AG20443 (cell line): ENCODE data around the gene FGD6.
"Not testable (repeated sequence)": the region's sequence is repeated elsewhere in the genome, so short reads cannot be mapped to it uniquely, and the experiment has no call there.

ENCODE experiments used
- DNase-seq: peaks from one replicate; pipeline ENCODE4 v3.0.0; 2012; ENCODE audit warnings: low spot score, mixed read lengths

Gene FGD6

DNA sequence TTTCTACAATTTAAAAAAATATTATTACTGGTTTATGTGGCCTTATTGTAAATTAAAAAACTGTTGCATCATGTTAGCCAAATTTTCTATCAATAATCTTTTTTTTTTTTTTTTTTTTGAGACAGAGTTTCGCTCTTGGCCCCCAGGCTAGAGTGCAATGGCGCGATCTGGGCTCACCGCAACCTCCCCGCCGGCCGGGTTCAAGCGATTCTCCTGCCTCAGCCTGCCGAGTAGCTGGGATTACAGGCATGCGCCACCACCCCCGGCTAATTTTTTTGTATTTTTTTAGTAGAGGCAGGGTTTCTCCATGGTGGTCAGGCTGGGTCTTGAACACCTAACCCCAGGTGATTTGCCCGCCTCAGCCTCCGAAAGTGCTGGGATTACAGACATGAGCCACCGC, 16.9 kb upstream of the FGD6 start:
- not testable (repeated sequence) for DNase-seq

DNA sequence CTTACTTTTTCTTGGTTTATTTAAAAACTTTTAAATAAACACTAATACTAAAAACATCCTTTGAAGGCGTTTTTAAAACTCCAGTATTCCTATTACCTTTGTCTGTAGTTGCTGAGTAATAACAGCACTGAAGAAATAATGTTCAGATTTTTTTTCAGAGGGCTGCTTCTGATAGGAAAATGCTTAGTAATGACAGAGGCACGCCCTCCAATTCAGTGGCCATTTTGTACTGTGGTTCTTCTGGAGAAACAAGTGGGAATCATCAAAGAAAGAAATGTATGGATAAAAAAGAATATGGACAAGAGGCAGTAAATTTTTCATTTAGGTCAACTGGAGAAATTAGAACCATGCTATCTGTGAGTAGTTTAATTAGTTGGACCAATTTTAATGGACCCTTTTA, 13.9 kb upstream of the FGD6 start:
- no peak for DNase-seq

- DNase-seq = no peak
Observed at GRCh38 chr12:95230313-95230712, 13.0 kb upstream of the FGD6 start.

- no peak for DNase-seq
Observed at GRCh38 chr12:95229636-95230035, 12.4 kb upstream of the FGD6 start.

DNA sequence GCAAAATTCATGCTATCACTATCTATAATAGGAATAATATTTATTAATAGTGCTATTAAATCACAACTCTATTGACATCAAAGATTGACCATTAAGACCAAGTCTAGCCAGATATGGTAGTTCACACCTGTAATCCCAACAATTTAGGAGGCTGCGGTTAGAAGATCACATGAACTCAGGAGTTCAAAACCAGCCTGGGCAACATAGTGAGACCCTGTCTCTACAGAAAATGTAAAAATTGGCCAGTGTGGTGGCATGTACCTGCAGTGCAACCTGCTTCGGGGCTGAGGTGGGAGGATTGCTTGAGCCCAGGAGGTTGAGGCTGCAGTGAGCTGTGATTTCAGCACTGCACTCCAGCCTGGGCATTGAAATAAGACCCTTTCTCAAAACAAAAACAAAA, 11.3 kb upstream of the FGD6 start:
- DNase-seq = no peak

- no peak for DNase-seq
Observed at GRCh38 chr12:95227818-95228356, 10.6 kb upstream of the FGD6 start.

DNA sequence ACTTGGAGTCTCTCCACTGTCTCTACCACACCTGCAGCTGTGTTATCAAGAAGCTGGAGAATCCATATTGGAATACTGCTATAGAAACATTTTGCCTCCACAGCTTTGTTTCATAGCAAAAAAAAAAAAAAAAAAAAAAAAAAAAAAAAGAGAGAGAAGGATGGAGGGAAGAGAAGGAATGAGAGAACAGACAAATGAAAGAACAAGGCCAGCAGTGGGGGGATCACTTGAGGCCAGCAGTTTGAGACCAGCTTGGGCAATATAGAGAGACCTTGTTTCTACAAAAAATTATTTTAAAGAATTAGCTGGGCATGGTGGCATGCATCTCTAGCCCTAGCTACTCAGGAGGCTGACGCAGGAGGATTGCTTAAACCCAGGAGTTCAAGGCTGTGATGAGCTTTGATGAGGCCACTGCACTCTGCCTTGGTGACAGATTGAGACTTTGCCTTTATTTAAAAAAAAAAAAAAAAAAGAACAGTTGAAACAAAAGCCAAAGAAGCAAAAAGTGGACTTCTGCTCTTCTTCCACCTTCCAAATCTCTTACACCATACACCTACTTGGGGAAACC, 8.5 kb upstream of the FGD6 start:
- DNase-seq = no peak

DNA sequence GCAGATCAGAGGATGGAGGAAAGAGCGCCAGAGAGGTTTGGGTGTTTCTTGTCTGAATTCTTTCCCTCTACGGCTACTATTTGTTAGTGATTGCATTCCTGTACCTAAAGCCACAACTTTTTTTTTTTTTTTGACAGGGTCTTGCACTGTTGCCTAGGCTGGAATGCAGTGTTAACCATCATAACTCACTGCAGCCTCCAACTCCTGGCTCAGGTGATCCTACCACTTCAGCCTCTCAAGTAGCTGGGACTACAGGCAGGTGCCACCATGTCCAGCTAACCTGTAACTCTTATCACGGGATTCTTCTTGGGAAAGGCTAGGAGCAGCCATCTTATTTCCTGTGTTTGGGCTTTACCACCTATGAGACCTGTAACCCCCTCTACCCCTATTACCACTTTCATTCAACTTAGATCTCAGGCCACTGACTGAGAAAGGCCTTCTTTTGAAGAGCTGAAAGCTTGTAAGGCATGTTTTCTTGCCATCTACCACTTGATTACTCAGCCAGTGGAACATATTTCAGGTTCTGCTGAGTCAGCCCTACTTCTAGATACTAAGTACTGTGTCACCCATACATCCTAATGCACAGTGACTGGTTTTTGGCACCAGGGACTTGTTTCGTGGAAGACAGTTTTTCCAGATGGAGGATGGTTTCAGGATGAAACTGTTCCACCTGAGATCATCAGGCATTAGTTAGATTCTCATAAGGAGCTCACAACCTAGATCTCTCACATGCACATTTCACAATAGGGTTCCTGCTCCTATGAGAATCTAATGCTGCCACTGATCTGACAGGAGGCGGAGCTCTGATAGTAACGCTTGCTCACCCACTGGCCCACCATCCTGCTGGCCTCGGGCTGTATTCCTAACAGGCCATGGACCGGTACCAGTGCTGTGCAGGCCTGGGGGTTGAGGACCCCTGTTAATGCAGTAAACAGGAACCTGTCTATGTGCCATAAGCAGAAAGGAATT, 7.2 kb upstream of the FGD6 start:
- peak; percentile 14 for DNase-seq

DNA sequence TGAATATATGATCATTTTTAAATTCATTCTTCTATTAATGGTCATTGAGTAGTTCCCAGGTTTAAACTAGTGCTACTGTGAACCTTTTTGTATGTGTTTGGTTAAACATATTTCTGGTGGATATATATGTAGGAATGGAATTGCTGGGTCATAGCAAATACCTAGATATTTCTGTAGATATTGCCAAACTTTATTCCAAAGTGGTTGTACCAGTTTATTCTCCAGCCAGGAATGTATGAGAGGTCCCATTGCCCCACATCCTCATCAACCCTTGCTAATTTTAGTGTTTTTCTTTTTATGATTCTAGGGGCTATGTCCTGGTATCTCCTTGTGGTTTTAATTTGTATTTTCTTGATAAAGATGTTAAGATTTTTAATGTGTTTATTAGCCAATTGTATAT, 3.5 kb upstream of the FGD6 start:
- no peak for DNase-seq

DNA sequence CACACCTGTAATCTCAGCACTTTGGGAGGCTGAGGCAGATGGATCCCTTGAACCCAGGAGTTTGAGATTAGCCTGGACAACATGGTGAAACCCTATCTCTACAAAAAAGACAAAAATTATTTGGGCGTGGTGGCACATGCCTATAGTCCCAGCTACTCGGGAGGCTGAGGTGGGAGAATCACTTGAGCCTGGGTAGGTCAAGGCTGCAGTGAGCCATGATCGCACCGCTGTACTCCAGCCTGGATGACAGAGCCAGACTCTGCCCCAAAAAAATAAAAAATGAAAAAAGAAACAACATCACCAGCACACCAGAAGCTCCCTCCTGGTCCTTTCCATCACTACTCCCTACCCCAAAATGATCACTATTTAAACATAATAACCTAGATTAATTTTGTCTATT, 2.9 kb upstream of the FGD6 start:
- no peak for DNase-seq

- DNase-seq = peak; percentile 84
Observed at GRCh38 chr12:95218150-95219133, 1.2 kb upstream of the FGD6 start.

DNA sequence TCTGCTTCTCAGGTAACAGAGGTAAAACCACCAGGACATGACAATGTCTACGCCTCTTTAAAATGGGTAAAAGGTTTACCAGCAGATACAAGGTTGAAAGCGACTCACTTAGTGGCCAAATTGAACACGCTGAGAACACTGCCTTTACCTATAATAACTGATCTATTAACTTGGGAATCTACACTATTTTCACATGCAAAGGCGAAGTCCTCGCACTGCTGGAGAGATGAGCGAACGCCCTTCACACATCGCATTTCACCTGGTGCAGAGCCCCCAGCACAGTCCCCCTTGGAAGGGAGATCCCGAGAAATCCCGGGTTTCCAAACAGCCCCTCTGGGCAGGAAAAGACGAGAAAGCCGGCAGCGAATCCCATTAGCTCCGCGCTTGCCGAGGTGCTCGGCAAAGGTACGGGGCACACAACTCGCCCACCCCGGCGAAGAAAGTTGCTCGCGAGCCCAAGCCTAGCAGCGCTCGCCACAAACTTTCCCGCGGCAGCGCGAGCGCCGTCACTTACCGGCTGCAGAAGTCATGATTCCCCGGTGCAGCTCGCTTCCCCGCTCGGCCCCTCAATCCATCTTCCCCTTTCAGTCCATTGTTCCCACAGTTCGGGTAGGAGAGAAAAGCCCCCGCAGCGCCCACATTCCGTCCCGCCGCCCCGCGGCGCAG, 423 bp downstream of the FGD6 start:
- DNase-seq = no peak

DNA sequence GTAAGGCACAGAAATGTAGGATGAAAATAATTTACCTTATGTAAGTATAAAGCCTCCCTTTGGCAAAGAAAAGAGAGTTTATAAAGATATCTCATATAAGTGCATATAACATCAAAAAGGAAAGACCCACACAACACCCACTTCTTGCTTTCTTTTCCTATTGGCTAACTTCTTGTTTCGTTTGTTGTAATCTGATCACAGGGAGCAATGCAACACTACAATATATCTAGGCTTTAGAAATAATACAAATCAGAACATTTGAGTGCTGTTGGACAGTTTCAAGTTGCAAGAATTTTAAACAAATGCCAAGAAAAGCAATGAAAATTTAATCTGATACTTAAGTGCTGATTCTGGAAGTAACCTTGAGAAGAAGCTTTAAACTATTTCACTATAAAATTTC, 1.3 kb downstream of the FGD6 start:
- DNase-seq = peak; percentile 11

- DNase-seq = no peak
Observed at GRCh38 chr12:95214466-95214865, 2.8 kb downstream of the FGD6 start.

DNA sequence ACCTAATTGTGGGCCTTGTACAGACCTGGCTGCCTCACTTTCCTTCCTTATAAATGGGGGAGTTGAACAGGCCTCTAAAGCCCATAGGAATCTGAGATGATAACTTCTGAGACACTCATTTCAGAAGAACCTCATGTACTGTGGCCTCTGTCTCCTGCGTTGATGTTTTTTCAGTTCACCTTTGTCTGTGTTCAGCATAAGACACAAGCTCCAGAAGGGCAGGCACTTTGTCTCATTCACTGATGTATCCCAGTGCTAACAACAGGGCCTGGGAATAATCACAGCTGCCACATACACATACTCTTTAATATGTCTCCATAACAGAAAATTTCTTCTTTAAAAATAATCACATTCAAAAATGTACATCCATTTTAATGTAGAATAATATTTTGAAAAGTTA, 3.3 kb downstream of the FGD6 start:
- DNase-seq = no peak

GRCh38 chr12:95213119-95213518, 4.1 kb downstream of the FGD6 start:
- DNase-seq = no peak

- DNase-seq = no peak
Observed at GRCh38 chr12:95212586-95212985, 4.7 kb downstream of the FGD6 start.

GRCh38 chr12:95208678-95209077, 8.6 kb downstream of the FGD6 start:
- no peak for DNase-seq

DNA sequence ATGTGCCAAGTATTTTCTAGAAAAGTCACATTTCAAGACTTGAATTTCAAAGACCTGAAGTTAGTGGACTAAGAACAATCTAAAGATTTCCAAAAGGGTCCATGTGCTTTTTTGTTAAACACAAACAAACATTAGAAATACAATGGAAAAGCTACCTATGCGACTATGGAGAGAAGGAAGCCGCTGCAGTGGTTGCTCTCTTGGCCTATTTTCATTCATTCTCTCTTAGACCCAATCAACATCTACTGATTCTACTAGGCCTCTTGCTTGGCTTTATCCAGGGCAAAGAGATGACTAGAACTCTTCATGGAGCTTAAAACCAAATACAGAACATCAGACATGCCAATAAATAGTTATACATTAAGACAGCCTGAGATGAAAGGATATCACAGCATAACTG, 9.9 kb downstream of the FGD6 start:
- DNase-seq = no peak

DNA sequence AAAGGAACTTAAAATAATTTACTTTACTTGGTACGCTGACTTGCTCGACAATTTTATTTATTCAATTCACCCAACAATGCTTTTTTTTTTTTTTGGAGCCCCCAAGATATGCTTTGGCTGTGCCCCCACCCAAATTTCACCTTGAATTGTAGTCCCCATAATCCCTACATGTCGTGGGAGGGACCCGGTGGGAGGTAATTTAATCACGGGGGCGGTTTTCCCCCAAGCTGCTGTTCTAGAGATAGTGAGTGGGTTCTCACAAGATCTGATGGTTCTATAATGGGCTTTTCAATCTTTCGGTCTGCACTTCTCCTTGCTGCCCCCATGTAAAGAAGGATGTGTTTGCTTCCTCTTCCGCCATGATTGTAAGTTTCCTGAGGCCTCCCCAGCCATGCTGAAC, 10.4 kb downstream of the FGD6 start:
- no peak for DNase-seq

DNA sequence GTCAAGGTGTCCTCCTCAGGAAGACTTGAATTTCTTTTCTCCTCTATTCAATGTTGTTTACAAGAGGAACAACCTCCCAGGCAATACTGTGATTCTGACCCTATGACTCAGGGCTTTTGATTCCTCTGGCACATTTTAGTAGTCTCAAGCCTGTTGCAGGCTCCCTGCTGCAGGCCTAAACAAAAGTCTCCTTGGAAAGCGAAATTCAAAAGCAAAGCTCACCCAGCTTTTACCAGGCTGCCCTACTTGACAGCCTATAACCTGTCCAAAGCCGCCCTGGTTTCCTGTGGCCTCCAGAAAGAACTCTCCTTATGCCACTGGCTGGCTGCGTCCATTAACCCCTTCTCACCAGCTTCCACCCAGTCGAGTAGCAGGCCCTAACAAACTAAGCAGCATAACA, 11.6 kb downstream of the FGD6 start:
- peak; percentile 79 for DNase-seq
